NCI-H1048 (cell line): ENCODE data around the gene DUSP2.

Experiments
- DNase-seq: peaks from one replicate; lab custom pipeline; 2025; lab: John Stamatoyannopoulos, UW

The DUSP2 gene

DNA sequence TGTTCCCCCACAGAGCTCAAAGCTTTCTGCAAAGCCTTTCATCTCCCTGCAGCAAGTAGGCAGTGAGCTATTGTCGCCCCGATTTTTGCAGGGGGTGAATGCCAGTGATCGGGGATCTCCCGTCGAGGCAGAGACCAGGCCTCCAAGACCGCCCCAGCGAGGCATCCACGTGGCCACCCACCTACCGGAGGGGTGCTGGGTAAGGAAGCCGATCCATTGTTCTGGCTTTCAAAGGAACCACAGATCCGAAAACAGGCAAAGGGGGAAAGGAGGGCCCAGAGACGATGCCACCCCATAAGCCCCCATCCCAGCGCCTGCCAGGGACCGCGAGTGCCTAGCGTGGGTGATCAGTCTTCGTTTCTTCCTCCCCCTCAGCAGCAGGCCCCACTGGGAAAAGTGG, 31.3 kb downstream of the DUSP2 start:
- DNase-seq: no peak

DNA sequence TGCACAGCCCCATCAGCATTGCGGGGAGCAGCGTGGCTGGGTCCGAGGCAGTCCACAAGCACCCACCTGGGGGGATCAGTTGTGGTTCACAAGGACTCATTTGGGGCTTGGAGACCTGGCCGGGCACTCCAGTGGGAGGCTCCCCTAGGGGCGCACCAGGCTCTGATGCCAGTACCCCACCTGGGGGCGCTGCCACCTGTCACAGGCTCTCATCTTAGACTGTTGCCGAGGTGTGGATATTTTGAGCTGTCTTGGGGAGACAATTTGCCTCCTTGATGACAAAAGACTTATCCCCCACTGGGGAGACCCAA, 31.9 kb downstream of the DUSP2 start:
- DNase-seq: no peak

DNA sequence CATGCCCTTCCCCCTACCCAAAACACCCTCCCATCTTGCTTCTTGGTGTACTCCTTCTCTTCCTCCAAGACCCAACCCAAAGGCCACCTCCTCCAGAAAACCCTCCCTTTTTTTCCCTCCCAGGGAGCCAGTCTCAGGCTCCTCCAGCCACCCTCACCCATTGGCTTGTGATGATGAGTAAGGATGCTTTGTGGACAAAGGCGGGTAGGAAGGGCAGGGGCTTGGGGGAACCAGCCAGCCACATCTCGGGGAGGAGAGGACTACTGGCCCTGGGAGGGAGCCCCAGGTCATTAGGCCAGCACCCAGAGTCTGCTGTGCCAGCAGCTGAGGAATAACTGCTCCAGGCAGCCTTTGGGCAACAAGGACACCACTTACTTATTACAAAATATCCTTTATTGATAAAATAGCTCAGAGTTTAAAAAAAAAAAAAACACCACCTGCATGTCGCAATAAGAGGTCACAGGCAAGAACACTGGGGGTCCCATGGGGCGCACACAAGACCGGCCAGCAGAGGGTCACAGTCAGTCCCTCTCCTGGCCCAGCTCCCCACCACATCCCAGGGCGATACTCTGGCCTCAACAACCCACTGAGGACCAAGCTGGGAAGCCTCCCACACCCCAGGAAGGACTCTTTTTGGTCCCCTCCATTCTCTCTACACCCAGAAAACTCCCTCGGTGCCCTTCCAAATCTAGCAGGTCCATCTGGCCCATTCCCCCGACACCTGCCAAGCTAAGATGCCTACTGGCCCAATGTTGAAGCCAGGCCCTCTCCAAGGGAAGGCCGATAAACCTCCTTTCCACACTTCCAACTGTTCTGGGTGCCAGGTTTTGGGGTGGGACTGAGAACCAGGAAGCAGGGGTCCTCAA, 32.5 kb downstream of the DUSP2 start:
- no peak for DNase-seq

DNA sequence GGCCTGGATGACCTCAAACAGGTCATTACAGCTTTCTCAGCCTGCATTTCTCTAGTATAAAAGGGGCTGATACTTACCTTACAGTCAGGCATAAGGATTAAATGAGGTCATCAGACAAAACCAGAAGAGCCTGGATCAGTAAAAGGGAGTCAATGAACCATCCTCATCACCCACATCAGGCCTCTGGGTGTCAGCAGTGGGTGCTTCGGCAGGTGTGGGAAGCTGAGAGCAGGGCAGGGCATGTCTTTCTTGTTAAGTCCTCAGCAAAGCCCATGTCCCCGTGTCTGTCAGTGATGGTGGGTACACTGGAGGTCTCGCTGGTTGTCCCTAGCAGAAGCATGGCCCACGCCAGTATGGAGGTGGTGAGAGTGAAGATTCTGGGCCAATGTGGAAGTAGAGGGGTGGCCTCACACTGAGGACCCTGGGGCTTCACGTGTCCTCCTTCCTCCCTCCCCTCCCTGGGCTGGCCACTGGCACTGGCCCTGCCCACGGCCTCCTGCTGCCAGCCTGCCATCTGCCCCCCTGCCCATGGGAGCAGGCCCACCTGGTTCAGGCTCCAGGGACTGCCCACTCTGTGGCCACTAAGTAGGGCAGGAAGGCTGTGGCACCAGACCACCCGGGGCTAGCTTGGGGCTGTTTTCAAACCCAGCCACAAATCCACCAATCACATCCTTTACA, 33.3 kb downstream of the DUSP2 start:
- no peak for DNase-seq

DNA sequence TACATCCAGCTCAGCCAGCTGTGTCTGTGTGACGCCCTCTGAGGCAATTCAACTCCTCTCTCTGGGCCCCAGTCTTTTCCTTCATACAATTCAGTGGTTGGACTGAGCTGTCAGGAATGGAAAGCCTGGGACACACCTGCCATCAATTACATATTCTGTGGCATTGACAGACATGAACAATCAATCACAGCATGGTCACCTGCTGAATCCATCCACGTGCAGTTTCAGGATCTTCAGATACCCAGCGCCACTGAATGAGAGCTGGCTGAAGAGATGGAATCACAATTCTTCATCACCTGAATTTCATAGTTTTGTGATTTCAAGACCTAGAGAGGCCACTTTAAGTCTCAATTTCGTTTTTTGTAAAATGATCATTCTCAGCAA, 34.0 kb downstream of the DUSP2 start:
- no peak for DNase-seq

DNA sequence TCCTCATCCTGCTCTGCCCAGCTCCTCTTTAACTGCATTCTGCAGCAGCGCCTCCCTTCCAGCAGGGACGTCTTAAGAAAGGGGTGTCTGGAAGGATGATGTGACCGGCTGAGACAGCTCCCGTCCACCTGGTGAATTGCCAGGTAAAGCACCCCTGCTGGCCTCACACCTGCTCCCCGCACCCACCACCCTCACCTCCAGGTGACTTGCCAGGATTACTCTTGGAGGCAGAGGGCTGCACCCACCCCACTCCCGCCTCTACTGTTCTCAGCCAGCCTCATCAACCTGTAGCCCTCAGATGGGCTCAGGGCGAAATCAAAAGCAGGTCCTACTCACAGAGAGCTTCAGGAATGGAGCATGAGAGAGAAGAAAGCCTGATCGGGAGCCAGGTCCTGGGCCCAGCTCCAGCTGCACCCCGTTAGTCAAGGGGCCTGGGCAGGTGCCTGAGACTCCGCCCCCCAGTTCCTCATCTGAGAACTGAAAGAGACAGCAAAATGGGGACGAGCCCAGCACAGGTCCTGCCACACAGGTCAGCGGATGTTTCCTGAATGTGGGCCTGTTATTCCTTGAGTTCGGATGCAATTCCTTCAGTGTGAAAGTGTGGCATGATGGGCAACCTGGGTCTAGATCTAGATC, 34.5 kb downstream of the DUSP2 start:
- DNase-seq: no peak

DNA sequence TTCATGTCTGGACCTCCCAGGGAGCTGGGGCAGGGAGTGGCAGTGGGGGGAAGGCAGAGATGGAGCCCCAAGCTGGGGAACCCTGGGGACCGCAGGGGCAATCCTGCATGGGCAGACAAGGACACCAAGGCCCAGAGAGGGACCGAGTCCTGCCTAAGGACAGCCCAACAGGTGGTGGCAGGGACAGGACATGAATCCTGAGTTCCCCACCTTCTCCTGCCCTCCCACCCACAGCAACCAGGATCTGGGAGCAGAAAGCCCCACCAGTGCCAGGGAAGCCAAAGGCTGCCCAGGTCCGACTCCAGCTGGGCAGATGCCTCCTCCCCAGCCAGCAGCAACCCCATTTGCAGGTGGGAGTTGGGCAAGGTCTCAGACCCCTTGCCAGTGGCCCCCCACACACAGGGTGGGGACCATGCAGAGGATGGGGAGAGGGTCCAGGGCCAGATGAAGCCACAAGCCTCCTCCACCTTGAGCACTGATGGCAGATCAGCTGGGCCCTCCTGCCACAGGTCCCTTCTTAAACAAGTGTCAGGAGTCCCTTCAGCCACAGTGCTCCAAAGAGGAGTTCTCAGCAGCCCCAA, 35.2 kb downstream of the DUSP2 start:
- no peak for DNase-seq

DNA sequence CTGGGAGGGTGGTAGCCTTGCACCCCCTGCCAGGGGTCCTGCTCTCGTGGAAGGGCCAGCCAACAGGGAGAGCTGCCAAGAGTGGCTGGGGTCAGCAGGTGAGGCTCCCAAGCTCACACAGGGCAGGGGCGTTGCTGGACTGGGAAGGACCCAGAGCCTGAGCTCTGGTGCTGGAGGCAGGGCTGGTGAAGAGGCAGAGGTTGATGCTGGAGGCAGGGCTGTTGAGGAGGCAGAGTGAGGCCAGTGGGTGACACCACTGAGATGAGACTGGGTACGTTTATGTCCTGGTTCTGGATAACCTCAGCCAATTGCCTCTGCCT, 35.9 kb downstream of the DUSP2 start:
- no peak for DNase-seq

DNA sequence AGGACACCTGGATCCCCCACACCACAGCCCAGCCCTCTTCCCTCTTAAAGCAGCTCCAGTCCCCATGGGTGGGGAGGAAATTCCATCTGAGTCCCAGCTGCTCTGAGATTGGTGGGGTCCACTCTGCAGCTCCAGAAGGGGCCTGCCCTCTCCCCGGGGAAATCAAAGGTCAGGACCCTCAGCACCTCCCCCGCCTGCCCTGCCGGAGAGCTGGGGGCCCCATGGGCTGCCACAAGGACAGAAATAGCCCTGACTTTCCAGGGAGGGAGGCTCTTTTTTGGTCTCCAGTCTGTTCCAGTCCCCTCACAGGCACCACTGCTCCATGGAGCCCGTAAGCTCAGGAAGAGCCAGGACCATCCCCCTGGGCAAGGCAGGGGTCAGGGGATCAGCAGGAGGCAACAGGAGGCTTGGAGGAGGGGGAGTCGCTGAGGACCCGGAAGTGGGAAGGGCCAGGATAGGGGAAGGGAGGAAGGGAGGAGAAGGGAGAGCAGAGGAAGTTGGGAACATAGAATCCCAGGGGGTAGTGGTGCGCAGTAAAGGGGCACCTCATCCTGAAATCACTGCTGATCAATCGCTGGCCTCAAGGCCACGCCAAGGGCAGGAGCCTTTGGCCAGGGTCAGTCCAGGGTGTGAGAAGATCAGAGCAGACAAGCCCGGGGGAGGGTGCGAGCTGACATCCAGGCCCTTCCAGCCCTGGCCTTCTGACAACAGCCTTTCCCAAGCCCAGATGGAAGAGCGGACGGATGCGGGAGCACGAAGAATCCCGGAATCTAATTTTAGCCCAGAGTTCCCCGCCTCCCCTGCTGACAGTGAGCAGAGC, 36.5 kb downstream of the DUSP2 start:
- DNase-seq: no peak

DNA sequence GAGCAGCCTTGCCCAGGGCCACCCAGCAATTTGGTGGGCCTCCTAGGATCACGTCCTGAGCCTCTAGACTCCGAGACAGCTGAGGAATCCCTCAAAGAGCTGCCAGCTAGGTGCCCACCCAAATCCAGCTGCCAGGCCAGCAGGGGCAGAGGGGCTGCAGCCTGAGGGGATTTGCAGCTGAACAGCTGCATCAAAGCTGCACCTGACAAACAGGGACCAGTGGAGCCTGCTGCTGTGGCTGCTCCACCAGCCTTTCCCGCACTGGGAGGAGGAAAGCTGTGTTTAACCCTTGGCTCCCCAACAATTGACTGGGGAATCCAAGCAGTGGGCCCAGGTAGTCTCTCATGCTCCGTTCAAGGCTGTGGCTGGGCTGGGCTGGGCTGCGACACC, 37.1 kb downstream of the DUSP2 start:
- DNase-seq: no peak

DNA sequence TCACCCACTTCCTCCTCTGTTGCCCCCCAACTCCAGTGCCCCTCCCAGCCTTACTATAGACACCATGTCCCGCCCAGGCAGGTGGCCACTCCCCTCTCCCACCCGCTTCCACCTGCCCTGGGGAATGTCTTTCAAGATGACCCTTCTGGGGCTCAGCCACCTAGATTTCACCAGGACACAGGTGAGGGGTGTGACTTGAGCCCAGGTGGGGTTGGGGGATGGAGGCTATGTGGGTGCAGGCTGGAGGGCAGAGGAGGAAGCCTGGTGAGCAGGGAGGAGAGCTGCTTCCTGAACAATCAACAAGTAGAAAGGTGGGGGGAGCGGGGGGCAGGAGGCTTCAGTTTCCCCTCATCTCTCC, 37.6 kb downstream of the DUSP2 start:
- DNase-seq: no peak

DNA sequence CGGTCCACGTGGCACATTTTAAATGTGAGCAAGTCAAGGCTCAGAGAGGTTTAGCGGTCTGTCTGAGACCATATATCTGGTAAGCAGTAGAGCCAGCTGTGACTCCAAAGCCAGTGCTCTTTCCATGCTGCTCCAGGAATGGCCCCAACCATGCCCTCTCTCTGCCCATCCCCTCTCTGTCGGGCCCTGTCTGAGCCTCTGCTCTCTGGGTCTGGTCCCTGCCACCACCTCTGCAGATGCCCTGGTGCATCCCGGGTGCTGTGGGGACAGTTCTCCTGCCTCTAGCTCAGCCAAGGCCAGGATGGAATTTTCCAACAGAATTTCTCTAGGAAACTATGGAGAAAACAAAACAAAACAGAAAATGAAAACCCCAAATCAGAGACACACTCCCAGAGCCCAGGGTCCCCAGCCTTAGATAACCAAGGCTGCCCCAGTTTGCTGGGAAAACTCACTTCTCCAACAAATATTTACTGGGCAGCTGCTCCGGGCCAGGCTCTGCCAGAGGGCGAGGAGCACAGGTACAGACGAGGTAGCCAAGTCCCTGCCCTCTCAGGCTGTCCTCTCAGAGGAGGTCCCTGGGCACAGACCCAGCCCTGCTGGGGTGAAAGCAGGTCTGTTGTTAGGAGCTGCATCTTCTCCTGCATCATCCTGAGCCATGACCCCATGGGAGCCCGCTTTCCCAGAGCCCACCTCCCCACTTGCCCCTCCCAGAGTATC, 38.1 kb downstream of the DUSP2 start:
- no peak for DNase-seq

DNA sequence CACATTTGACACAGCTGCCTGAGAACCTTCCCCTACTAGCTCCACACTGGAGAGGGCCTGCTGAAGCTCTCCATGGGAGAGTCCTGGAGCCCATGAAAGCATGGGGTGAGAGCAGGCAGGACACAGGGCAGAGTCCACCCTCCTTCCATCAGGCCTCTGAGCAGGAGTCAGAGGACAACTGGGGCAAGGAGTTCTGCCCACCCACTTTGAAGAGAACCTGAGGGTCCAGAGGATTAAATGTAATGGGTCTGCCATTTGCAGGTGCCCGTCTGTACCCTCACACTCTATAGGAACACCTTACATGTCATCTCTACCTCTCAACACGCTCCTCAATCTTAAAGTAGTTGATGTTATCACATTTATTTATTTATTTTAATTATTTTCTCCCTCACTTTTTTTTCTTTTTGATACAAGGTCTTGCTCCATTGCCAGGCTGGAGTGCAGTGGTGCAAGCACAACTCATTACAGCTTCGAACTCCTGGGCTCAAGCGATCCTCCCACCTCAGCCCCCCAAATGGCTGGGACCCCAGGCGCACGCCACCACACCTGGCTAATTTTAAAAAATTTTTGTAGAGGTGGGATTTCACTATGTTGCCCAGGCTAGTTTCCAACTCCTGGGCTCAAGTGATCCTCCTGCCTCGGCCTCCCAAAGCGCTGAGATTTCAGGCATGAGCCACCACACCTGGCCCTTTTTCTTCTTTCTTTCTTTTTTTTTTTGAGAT, 39.1 kb downstream of the DUSP2 start:
- no peak for DNase-seq

DNA sequence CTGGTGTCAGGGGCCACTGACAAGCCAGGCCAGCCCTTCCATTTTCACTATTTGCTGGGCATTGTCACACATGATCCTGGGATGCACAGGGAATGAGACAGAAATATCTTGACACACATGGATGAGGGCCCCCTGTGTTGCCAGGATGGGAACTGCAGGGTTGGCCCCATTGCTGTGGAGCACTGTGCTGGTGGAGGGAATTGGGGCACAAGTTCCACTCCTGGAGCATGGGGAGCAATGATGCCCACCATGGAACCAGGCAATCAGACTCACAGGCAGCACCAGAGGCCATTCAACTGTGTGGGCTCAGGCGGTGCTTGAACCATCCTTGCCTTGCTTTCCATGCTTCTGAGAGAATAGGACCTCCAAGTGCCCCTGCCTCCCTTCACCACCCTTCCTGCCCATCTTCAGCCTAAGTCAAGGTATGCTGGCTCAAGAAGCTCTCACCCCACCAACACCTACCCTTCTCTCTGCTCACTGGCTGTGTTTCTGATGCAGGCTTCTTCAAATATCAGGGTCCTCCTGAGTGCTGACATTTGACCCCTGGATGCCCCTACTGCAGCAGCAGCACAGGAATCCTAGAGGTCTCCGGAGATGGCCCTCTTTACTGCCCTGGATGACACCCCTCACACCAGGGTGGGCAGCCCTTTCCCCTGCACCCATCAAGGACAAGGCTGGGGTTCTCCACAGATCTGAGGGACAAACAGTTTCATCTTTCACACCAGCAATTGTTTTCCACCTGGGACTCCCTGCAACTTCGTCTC, 39.9 kb downstream of the DUSP2 start:
- DNase-seq: no peak

DNA sequence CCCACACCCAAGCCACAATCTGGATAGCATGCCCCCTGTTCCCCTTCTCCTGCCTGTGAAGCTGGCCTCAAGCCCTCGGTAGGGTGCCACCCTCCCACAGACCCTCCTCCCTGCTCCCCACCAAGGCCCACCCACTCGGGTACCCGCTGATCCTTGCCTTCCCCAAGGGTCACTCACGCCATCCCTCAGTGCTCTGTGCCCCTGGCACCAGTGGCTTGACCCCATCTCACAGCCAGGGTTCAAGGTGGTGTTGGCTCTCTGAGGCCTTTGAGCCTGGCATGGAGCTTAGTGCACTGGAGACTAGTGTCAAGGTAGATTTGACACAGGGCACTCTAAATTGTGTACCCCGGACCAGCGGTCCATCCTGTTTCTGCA, 40.8 kb downstream of the DUSP2 start:
- no peak for DNase-seq

DNA sequence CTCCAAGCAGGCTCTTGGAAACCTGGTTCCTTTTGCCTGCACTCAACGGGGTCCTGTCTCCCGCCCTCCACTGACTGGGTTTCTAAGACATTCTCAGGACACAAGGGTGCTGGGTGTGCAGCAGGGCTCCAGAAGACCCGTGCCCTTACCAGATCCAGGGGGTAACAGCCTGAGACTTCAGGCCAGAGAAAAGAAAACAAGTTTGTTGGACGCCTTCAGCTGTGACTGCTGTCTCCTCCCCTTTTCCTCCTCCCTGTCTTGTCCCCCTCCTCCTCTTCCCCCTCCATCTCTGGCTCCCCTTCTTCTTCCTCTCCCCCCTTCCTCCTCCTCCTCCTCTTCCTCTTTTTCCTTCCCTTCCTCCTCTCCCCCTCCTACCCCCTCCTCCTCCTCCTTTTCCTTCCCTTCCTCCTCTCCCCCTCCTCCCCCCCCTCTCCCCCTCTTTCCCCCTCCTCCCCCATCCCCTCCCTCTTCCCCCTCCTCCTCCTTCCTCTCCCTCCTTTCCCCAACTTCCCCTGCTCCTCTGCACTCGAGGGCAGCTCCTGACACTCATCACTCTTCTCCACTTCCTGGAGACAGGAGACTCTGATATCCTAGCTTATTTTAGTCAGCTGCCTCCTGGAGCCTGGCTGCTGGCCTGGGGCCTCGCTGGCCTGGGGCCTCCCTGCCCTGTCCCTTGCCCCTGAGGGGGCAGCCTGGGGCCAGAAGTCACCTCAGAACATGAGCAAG, 41.3 kb downstream of the DUSP2 start:
- no peak for DNase-seq

DNA sequence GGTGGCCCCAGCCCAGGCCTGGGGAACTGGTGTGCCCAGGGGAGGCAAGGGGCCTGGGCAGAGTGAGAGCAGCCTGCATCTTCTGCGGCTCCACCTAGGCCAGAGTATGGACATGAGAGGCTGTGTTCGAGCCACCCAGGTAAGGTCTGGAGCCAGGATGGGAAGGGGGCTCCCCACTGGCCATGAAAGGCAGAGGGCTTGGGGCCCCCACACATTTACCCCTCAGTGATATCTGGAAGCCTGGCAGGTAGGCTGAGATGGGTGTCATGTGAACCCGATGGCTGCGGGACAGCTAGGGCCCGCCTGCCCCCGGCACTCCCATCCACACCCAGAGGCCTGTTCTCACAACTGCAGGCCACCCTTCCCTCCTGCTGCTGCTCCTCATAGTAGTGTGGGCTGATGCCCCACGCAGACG, 42.0 kb downstream of the DUSP2 start:
- no peak for DNase-seq

DNA sequence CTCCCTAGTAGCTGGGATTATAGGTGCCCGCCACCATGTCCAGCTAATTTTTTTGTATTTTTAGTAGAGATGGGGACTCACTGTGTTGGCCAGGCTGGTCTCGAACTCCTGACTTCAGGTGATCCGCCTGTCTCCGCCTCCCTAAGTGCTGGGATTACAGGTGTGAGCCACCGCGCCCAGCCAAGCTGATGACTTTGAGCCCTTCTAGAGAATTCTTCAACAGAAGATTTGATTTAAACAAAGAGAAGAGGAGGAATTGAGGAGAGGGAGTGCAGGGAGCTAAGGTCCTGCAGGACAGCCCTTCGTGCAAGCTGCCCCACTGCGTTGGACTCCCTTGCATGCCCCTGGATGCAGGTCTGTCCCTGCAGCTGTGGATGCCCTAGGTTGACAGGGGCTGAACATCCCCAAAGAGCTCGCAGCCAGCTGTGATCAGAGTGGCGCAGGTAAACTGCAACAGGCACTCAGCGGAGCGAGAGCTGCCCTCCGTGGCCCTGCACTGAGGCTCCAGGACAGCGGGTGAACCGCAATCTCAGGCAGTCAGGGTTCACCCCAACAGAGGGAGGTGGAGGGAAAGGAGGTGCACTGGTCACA, 42.5 kb downstream of the DUSP2 start:
- DNase-seq: no peak

DNA sequence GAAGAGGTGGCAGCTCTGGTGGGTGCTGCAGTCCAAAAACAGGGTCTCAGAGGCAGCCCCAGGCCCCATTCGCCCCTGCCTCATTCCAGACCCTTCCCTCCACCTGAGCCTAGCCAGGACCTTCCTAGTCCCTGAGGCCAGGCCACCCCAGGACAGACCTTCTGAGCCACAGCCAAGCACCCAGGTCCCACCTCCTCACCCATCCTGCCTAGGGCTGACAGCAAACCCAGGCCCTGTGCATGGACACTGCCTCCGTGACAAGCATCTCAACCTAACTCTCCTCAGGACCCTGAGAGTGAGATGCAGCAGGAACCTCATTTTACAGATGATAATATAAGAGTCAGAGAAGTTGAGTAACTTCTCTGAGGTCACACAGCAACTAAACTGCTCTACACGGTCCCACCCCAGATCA, 44.3 kb downstream of the DUSP2 start:
- no peak for DNase-seq
